ENCODE data around the gene PRDM16.

The PRDM16 gene

DNA sequence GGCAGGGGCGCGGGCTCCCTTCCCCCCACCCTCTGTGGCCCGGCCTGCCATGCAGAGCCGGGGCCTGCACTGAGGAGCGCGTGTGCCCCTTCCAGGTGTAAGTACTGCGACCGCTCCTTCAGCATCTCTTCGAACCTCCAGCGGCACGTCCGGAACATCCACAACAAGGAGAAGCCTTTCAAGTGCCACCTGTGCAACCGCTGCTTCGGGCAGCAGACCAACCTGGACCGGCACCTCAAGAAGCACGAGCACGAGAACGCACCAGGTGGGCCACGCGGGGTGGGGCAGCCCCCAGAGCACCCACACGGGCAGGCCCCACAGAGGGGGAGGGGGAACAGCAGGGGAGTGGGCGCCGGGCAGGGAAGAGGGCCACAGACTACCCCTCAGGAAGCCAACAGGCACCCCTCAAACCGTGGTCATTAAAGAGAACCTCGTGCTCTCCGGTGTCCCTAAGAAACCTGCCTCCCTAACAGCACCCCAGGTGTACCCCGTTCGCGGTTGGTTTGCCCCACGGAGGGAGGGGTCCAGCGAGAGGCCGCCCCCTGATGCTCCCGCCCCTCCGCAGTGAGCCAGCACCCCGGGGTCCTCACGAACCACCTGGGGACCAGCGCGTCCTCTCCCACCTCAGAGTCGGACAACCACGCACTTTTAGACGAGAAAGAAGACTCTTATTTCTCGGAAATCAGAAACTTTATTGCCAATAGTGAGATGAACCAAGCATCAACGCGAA lies 356.6 kb downstream of the PRDM16 start:
- DNase-seq: no peak

DNA sequence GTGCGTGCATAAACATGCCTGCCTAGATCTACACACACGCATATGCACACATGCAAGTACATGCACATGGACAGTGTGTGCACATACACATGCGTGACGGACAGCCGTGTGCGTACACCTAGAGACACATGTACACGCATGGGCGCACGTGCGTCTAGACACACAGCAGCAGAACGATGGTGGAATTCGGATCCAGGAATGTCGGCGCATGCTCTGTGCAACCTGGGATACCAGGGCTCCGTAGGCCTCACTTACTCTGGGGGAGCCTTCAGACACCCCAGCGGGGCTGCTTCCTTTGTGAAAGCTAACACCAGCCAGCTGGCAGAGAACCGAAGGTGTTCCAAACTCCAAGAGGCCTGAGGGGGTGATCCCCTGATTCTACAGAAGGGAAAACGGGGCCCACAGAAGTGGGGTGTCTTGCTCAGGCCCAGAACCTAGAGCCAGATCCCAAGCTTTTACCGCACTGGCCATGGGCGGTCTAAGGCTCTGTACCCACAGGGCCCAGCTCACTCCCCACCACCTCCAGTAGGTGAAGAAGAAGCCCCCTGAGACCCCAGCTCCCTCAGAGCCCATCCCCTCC lies 358.0 kb downstream of the PRDM16 start:
- DNase-seq: no peak

DNA sequence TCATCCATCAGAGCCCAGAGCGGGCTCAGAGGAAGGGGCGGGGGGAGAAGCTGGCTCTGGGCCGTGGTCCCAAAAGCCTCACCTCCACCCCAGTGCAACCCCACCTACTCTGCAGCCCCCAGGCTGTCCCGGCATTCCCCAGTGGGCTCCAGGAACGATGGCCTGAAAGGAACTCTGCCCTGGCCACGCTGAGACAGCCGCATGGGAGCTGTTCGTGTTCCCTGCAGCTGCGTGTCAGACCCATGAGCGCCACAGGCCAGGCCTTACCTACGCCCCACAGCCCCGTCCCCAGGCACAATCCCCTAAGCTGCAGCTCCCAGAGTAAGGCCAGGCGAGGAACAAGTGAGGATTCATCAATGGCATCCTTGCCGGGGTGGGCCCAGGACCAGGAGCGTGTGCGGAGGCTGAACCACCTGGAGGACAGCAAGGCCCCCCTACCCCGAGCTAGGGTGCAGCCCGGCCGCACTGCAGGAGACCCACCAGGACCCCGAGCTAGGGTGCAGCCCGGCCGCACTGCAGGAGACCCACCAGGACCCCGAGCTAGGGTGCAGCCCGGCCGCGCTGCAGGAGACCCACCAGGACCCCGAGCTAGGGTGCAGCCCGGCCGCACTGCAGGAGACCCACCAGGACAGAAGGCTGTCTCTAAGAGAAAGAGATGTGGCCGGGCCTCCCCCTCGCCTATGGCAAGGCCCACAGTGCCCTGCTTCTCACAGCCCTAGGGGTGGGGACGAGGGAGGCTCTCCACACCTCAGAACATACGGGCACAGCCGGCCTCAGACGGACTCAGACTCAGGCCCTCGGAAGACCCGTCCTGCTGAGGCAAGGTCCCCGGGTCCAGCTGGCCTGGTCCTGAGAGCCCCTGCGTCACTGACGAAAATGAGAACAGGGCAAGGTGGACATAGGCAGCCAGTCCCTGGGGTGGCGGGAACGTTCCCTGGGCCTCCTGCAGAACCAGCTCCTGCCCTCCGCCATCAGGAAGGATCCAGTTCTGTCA lies 359.0 kb downstream of the PRDM16 start:
- no peak for DNase-seq

DNA sequence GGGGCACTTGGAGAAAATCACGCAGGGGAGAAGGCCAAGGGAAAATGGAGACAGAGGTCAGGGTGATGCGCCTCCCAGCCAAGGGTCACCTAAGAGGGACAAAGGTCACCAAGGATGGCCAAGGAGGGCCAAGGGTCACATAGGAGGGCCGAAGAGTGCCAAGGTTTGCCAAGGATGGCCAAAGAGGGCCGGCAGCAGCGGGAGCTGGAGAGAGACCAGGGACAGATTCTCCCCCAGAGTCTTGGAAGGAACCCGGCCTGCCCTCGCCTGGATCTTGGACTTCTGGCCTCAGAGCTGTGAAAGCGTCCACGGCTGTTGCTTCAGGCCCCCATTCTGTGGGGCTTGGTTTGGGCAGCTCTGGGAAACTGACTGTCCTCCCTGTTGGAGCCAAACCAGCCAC lies 359.9 kb downstream of the PRDM16 start:
- DNase-seq: no peak

DNA sequence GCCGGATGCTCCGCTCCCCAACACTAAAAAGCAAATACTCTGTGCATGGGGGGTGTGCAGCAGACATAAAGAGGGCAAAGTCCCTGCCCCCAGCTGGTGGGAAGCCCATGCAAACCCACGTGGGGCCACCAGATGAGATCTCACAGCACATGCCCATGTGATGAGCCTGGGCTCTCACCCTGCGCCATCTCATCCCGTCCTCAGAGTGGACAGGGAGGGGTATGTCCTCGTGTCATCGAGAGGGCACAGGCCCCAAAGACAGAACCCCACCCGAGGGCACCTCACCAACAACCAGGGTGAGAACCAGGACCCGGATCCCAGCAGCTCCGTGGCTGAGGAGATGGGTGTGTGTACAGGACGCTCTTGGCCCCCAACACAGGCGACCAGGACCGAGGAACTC lies 360.3 kb downstream of the PRDM16 start:
- DNase-seq: no peak

DNA sequence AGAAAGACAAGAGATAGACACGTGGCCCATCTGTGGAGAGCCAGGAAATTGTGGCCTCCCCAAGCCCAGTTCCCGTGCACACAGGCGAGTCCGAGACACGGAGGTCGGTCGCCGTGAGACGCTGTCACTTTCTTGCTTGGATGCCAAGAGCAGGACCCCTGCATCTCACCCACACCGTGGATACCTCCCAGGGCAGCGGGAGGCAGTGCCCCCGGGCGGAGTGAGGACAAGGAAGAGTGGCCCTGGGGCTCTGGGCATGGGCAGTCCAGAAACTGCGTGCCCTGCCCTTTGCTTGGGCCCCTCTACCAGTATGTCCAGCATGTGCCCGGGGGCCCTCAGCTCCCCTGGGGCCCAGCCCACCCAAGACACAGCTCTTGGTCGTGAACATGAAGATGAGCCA lies 360.8 kb downstream of the PRDM16 start:
- no peak for DNase-seq

DNA sequence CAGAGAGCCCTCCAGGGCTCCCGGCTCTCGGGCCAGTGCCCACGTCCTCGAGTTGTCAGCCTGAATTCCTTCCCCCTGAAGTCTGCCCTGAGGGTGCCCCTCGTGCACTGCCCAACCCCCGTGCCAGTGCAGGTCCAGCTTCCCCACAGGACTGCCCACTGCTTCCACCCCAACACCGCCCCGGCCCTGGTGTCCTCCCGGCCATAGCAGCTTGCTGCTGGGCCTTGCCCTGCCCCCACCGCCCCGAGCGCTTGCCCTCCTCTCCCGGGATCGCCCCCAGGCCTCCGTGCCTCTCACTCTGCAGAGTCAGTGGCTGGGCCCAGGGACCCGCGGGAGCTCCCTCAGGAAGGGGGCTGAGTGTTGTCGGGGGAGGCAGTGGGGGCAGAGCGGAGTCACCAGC lies 361.4 kb downstream of the PRDM16 start:
- no peak for DNase-seq

DNA sequence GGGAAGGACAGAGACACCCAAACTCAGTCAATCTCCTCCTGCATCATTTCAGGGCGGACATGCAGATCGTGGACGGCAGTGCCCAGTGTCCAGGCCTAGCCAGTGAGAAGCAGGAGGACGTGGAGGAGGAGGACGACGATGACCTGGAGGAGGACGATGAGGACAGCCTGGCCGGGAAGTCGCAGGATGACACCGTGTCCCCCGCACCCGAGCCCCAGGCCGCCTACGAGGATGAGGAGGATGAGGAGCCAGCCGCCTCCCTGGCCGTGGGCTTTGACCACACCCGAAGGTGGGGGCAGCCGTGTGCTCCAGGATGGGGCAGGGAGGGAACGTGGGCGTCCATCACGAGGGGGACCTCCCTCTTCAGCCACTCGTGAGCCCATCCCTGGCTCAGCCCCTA lies 361.8 kb downstream of the PRDM16 start:
- no peak for DNase-seq

DNA sequence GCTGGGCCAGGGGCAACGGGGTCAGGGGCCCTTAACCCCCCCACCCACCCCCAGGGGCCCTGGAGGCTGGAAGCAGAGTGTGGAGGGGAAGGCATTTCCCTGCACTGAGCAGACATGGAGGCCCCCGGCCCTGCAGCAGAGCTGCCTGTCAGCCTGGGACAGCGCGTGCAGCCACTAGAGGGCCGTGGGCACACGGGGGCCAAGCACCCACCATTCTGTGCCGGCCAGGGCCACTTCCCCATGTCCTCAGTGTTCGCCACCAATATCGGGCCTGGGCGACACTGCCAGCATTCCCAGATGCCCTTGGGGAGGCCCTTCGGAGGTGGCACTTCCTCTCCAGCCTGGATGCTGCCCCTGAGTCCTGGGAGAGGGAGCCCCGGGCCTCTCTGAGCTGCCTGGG lies 362.3 kb downstream of the PRDM16 start:
- DNase-seq: no peak

DNA sequence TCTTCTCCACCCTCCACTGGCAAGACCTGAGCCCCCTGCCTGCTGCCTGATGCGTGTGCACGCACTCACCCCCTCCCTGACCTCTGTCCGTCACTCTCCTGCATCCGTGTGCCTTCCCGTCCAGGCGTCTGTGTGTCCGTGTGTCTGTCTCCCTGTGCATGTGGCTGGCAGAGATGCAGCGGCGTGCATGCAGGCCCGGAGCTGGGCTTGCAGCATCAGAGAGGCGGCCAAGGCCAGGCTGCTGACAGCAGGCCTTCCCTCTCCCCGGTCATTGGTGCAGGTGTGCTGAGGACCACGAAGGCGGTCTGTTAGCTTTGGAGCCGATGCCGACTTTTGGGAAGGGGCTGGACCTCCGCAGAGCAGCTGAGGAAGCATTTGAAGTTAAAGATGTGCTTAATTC lies 362.7 kb downstream of the PRDM16 start:
- DNase-seq: no peak

DNA sequence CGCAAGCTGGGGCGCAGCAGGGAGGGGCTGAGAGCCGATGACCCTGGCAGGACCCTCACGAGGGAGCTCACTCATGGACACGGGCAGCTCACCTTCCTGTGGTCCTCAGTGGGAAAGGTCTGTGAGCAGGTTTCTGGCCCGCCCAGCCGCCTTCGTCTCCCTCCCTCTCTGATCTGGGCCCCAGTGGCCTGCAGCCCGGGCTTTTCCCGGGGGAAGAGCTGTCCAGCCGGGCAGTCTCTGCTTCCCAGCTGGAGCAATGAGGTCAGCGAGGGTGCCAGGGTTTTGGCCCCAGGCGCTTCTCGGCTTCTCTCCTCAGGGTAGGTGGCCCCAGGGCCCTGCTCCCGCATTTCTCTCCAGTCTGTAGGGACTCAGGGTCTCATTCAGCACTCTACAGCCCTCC lies 363.3 kb downstream of the PRDM16 start:
- no peak for DNase-seq

DNA sequence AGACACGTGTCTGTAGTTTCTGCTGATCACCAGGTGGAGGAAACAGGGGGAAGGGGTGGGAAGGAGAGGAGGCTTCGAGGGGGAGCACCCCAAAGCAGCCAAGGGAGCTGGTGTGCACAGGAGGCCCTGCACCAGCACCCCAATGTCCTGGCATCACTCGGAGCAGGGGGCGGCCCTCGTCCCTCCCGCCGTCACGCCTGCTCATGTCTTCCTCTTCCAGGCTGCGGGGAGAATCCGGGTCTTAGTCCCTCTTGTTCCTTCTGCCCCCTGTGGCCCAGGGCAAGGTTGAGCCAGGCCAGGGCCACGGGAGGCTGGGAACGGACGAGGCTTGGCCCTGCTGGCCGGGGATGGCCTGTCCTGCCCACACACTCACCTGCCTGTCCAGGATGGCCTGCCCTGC lies 364.1 kb downstream of the PRDM16 start:
- DNase-seq: no peak

DNA sequence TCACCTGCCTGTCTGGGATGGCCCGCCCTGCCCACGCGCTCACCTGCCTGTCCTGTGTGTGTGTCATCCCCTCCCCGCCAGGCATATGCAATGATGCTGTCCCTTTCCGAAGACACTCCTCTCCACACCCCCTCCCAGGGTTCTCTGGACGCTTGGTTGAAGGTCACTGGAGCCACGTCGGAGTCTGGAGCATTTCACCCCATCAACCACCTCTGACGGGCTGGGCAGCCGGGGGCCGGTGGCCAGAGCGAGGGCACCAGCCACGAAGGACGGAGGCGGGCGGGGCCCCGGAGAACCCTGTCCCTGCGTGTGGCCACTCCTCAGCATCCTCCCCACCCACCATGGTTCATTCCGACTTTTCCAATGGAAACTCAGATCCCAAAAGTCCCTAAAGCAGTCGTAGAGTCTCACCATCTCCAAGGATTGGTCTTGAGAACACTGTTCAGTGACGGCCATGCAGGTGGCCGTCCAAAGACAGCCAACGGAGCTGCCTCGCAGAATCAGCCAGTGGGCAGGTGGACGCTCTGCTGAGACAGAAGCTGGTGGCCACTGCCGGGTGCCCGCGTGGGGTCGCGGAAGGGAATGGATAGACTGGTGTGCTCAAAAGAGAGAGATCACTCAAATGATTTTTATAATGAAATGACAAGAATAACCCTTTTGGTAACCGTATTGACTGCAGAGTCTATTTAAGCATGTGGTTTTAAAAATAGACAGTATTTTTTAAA lies 364.8 kb downstream of the PRDM16 start:
- DNase-seq: no peak

DNA sequence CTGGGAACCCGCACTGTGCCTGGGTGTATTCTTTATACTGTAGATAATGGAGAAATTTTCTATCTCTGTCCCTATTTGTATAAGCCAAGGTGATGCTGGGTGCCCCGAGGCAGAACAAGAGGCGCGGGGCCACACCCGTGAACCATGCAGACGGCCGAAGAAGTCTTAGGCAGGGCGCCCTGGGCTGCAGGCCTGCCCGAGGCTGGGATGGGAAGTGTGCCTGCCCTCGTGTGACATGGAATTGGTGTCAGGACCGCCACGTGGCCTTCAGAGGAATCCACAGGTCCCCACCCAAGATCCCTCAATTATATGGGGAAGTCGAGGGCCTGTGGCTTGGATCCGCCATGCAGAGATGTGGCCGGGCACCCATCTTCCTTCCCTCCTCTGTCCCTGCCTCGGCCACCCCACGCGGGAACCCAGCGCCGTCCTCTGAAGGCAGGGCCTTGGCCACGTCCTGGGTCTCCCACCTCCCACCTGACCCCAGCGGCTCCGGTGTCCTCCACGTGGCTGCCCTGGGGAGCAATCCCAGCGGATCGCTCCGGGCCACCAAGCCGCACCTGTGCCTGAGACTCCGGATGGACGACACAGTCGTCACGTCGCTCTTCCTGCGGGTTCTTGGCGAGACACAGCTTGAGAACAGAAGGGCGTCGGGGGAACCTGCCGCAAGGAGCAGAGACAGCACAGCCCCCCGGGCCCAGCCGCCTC lies 365.6 kb downstream of the PRDM16 start:
- no peak for DNase-seq

DNA sequence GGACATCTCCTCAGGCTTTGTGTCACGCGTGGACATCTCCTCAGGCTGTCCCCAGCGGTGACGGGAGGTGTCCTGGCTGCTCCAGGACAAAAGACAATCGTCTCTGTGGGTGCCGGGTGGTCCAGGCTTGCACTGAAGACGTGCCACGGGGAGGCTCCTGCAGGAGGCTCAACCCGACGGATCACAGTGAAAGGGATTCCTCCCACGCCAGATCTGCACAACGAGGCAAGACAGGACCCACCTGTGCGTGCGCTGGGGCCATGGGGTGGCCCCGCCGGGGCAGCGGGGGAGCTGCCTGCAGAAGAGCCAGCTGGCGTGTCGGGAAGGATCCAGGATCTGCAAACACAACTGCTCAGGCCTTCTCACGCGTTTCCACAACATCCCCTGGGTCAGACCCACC lies 366.7 kb downstream of the PRDM16 start:
- no peak for DNase-seq

DNA sequence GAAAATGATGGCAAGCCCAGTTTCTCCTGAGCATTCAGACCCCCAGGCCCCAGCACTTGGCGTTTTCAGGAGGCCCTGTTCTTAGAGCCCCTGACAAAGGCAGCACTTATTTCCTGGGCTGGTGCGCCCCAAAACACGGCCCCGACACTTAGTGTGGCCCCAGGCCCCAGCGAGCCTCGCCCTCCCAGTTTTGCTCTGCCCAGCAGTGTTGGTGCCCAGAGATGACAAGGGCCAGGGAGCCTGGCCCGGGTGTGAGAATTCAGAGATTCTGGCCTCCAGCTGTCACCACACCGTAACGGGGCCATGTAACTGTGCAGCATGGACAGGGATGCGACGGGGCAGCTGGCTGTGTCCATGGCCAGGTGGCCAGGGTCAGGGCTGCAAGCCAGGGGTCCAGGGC lies 367.4 kb downstream of the PRDM16 start:
- no peak for DNase-seq

DNA sequence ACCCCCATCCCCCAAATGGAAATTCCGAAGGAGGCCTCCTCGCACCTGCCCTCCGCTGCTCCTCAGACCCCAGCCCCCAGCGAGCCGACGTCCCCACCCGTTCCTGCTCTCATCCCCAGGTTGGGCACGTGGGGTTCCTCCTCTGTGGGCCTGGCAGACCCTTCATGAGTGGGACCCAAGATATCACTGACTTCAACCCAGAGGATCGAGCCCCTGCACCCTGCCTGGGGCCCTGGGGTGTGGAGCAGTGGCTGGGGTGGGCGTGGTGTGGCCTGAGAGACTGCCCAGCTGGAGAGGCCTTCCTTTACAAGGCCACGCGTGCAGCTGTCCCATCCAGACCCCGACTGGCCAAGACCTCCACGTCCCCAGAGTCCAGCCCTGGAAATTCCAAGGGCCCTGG lies 367.9 kb downstream of the PRDM16 start:
- no peak for DNase-seq

DNA sequence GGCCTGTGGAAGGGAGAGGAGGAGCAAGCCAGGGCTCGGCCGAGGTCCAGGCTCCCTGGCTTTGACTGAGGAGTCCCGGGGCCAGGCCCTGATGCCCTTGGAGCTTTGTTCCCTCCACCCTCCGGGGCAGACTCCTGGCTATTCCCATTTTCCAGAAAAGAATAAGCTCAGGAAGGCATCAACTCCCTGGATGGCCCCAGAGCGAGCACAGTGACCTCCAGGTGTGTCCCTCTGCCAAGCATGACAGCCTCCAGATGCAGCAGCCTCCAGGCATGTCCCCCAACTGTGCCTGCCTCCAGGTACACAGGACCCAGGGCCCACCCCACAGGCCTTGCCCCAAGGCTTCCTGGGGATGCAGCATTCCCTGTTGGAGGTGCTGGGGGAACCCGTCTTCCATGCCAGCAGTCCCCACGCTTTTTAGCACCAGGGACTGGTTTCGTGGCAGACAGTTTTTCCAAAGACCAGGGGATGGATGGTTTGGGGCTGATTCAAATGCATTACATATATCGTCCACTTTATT lies 369.7 kb downstream of the PRDM16 start:
- DNase-seq: no peak

DNA sequence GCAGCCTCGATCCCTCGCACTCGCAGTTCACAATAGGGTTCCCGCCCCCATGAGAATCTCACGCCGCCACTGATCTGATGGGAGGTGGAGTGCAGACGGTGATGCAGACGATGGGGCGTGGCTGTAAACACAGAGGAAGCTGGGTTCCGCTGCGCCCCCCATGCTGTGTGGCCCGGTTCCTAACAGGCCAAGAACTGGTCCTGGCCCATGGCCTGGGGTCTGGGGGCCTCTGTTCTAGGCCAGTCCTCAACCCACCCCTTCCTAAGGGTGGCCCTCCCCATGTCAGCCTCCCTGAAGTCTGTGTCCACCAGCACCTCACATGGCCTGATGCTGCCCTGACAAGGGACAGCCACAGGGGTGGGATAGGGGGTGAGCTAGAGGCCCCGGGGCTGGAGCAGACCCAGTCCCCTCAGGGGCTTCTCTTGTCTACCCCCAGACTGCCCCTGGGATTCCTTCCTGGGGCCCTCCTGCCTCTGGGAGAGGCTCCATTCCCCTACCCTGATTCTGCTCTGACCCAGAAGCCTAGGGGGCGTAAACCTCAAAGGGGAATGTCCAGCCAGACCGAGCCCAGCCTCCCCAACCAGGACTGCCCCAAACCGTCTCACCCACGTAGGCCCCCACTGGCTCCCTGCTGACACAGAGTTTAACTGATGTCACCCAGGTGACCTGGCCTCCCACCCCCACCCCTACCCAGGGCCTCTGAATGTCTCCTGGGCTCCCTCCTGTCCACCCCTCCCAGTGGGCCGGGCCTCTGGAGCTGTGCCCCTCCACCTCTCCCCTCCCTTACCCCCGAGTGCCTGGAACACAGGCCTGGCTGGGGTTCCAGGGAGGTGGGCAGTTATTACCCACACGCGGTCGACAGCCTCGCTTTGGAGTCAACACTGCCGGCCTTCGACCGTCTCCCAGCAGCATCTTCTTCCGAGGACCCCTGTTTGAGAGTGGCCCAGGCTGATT lies 370.6 kb downstream of the PRDM16 start:
- no peak for DNase-seq

DNA sequence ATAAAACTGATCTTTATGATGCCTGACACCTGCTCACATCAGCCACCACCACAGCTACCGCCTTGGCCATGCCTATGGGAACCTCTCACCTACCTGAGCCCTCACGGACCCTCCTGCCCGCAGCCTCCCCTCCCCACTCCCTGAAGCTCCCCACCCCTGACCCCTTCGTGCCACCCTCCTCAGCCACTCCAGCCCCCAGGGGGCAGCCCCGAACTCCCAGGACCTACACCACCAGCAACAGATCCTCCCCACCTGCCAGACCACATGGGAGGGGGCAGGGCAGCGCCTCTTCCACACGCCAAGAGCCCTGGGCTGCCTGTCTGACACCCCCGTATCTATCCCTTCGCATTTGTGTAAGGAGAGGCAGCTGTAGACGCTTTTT lies 371.3 kb downstream of the PRDM16 start:
- DNase-seq: no peak

All from NCI-H2107 (cell line).